HepG2 (cell line): ENCODE measurements around the gene MARVELD3. TPM values are rescaled to one million over a fixed set of nuclear protein-coding genes. Genes with fewer than 3 reads are reported as not detected.
A peak's percentile ranks its signal among the peaks of the same experiment; 100 is the strongest.

Source experiments
- AGO1 ChIP-seq: fragments of 200-400 bp; formaldehyde crosslinking; IDR thresholded peaks from 2 replicates; pipeline ENCODE4 v1.6.1; 2017; ENCODE audit warnings: mild to moderate bottlenecking, low read depth, low read length, moderate library complexity; ENCODE audit not compliant: poor library complexity, severe bottlenecking
- BCL6 ChIP-seq: IDR thresholded peaks from 2 replicates; pipeline ENCODE4 v1.6.1; 2016; ENCODE audit warnings: missing genetic modification reagents, missing compliant biosample characterization
- CREM ChIP-seq, 2 experiments: sonication (generic) in 1 of 2; formaldehyde crosslinking in 1 of 2; IDR thresholded peaks; 2 replicates each; pipeline versions ENCODE4 v1.4.0 to v1.6.1; 2016 to 2020; ENCODE audit warnings: antibody characterized with exemption in 1 of 2, mild to moderate bottlenecking in 1 of 2, missing genetic modification reagents in 1 of 2
- HOMEZ ChIP-seq: IDR thresholded peaks from 2 replicates; pipeline ENCODE4 v1.6.1; 2016; ENCODE audit warnings: low read depth
- HOXA7 ChIP-seq: sonication (generic); formaldehyde crosslinking; IDR thresholded peaks from 2 replicates; pipeline ENCODE4 v1.8.1; 2022; ENCODE audit warnings: mild to moderate bottlenecking, missing genetic modification reagents, moderate library complexity
- JUN ChIP-seq: sonication (generic); formaldehyde crosslinking; IDR thresholded peaks from 2 replicates; pipeline ENCODE4 v1.4.0; 2020; ENCODE audit warnings: mild to moderate bottlenecking, missing genetic modification reagents
- KAT7 ChIP-seq: IDR thresholded peaks from 2 replicates; pipeline ENCODE4 v1.6.1; 2018; ENCODE audit warnings: borderline replicate concordance, missing compliant biosample characterization
- KLF9 ChIP-seq: IDR thresholded peaks from 2 replicates; pipeline ENCODE4 v1.6.1; 2016; ENCODE audit warnings: low read depth
- MXD3 ChIP-seq: IDR thresholded peaks from 2 replicates; pipeline ENCODE4 v1.6.1; 2016; ENCODE audit warnings: mild to moderate bottlenecking, missing biosample characterization, missing genetic modification reagents
- MXD4 ChIP-seq: IDR thresholded peaks from 2 replicates; pipeline ENCODE4 v1.6.1; 2016; ENCODE audit warnings: mild to moderate bottlenecking, missing biosample characterization, missing genetic modification reagents
- NR2F6 ChIP-seq, 2 experiments: IDR thresholded peaks; 2 replicates each; pipeline ENCODE4 v1.6.1; 2016; ENCODE audit warnings: antibody characterized with exemption in 1 of 2, mild to moderate bottlenecking in 1 of 2
- POLR2AphosphoS5 ChIP-seq: IDR thresholded peaks from 2 replicates; pipeline ENCODE4 v1.6.1; 2012; ENCODE audit warnings: low read depth, low read length
- RORA ChIP-seq: sonication (generic); formaldehyde crosslinking; IDR thresholded peaks from 2 replicates; pipeline ENCODE4 v1.5.0; 2020; ENCODE audit warnings: mild to moderate bottlenecking, missing genetic modification reagents, moderate library complexity
- SOX6 ChIP-seq, 2 experiments: fragments of 450-650 bp in 1 of 2; sonication (generic) in 1 of 2; formaldehyde crosslinking in 1 of 2; IDR thresholded peaks; 2 replicates each; pipeline versions ENCODE4 v1.4.0 to v1.6.1; 2017 to 2020; ENCODE audit warnings: antibody characterized with exemption in 1 of 2, mild to moderate bottlenecking in 1 of 2, missing genetic modification reagents in 1 of 2
- SP2 ChIP-seq: sonication (generic); formaldehyde crosslinking; IDR thresholded peaks from 2 replicates; pipeline ENCODE4 v1.5.1; 2020; ENCODE audit warnings: mild to moderate bottlenecking, missing genetic modification reagents
- TFDP1 ChIP-seq: IDR thresholded peaks from 2 replicates; pipeline ENCODE4 v1.6.1; 2016; ENCODE audit warnings: missing compliant biosample characterization, missing genetic modification reagents, borderline replicate concordance
- TOPORS ChIP-seq: sonication (generic); formaldehyde crosslinking; IDR thresholded peaks from 2 replicates; pipeline ENCODE4 v1.8.0; 2023; ENCODE audit warnings: mild to moderate bottlenecking, missing genetic modification reagents
- WIZ ChIP-seq: sonication (generic); formaldehyde crosslinking; IDR thresholded peaks from 2 replicates; pipeline ENCODE4 v1.5.1; 2020; ENCODE audit warnings: mild to moderate bottlenecking, missing genetic modification reagents
- ZFX ChIP-seq: sonication (generic); formaldehyde crosslinking; IDR thresholded peaks from 2 replicates; pipeline ENCODE4 v1.4.0; 2020; ENCODE audit warnings: mild to moderate bottlenecking, low read depth, missing genetic modification reagents, moderate library complexity
- ZNF136 ChIP-seq: sonication (generic); formaldehyde crosslinking; IDR thresholded peaks from 2 replicates; pipeline ENCODE4 v1.8.1; 2022; ENCODE audit warnings: low read depth, mild to moderate bottlenecking, moderate library complexity, missing genetic modification reagents
- ZNF205 ChIP-seq: IDR thresholded peaks from 2 replicates; pipeline ENCODE4 v1.6.1; 2018; ENCODE audit warnings: missing biosample characterization, missing genetic modification reagents
- ZNF362 ChIP-seq: sonication (generic); formaldehyde crosslinking; IDR thresholded peaks from 2 replicates; pipeline ENCODE4 v1.4.0; 2020; ENCODE audit warnings: missing genetic modification reagents, mild to moderate bottlenecking, borderline replicate concordance
- ZNF547 ChIP-seq: sonication (generic); formaldehyde crosslinking; IDR thresholded peaks from 2 replicates; pipeline ENCODE4 v1.5.1; 2020; ENCODE audit warnings: mild to moderate bottlenecking, missing genetic modification reagents
- ZNF644 ChIP-seq: IDR thresholded peaks from 2 replicates; pipeline ENCODE4 v1.6.1; 2016; ENCODE audit warnings: low read depth
- ZNF652 ChIP-seq: IDR thresholded peaks from 2 replicates; pipeline ENCODE4 v1.6.1; 2016; ENCODE audit warnings: low read depth, borderline replicate concordance
- polyA plus RNA-seq, 8 experiments: library from polyadenylated mRNA; depleted of rRNA in 3 of 8; stranded (reverse) in 7 of 8; unstranded in 1 of 8; fragments of >200 nt; fragmentation: Illumina TruSeq in 4 of 8; extraction: Trizol in 4 of 8; gene quantifications; 2 replicates each; pipeline versions ENCODE4 v1.2.1 to v1.2.3, GENCODE V29; 2011 to 2016; ENCODE audit warnings: low read depth in 4 of 8, missing spikeins in 1 of 8, mixed read lengths in 1 of 8; ENCODE audit not compliant: insufficient read depth in 1 of 8
- total RNA-seq, 5 experiments: library from RNA; depleted of rRNA; stranded (reverse); fragments of >200 nt; fragmentation: Illumina TruSeq; extraction: Trizol; gene quantifications; 2 replicates each; pipeline ENCODE4 v1.2.3, GENCODE V29; 2016; ENCODE audit warnings: low read depth in 1 of 5

The MARVELD3 gene
- total and polyA plus RNA-seq, 2 of the 13 experiments (the other 11 are each of a cell fraction or from before 2014, with no cell fraction given): 4.8 to 5.6 TPM

- TF ChIP-seq BCL6 (CRISPR knock-in tag) (0 out of 2 replicates have a peak, but pooled peaks have one; percentile 24), MXD3 (CRISPR knock-in tag) (no peak), KAT7 (no peak), ZFX (CRISPR knock-in tag) (peak; percentile 26; the same call in 1 of the 2 replicates), ZNF205 (CRISPR knock-in tag) (peak; percentile 50; the same call in 1 of the 2 replicates), RORA (0 out of 2 replicates have a peak, but pooled peaks have one; percentile 46), ZNF652 (peak; percentile 8; the same call in 1 of the 2 replicates), ZNF136 (CRISPR knock-in tag) (0 out of 2 replicates have a peak, but pooled peaks have one; percentile 58), ZNF644 (CRISPR knock-in tag) (peak; percentile 51; the same call in 1 of the 2 replicates), ZNF547 (0 out of 2 replicates have a peak, but pooled peaks have one; percentile 35), CREM (IDR thresholded peaks at IDR 0.05) (0 out of 2 replicates have a peak, but pooled peaks have one; percentile 38), CREM (CRISPR knock-in tag; IDR thresholded peaks at IDR 0.05) (no peak), HOXA7 (CRISPR knock-in tag) (no peak), TOPORS (CRISPR knock-in tag) (no peak), SP2 (CRISPR knock-in tag) (no peak), ZNF362 (CRISPR knock-in tag) (peak; percentile 86; the same call in 1 of the 2 replicates), WIZ (CRISPR knock-in tag) (no peak), POLR2AphosphoS5 (no peak), NR2F6 (IDR thresholded peaks at IDR 0.05) (peak; percentile 44; the same call in 1 of the 2 replicates), NR2F6 (CRISPR knock-in tag; IDR thresholded peaks at IDR 0.05) (peak; percentile 27; the same call in 1 of the 2 replicates), MXD4 (0 out of 2 replicates have a peak, but pooled peaks have one; percentile 18), KLF9 (CRISPR knock-in tag) (no peak), TFDP1 (CRISPR knock-in tag) (no peak), SOX6 (IDR thresholded peaks at IDR 0.05) (no peak), SOX6 (CRISPR knock-in tag; IDR thresholded peaks at IDR 0.05) (peak; percentile 63), AGO1 (no peak), HOMEZ (CRISPR knock-in tag) (peak; percentile 86), JUN (CRISPR knock-in tag) (peak; percentile 73)
Measured at GRCh38 chr16:71666928-71667707, 41.1 kb downstream of the MARVELD3 start (continued).
